Caco-2 (cell line): Measurements from ENCODE around the gene TRIM39. TPM values are rescaled to one million over a fixed set of nuclear protein-coding genes. Genes with fewer than 3 reads are reported as not detected.

Experiments used
- BruUV-seq: library from RNA; stranded (reverse); fragments of 400-500 nt; replicated peaks from 2 replicates; lab custom pipeline; 2021; lab: Mats Ljungman, UMichigan
- CTCF ChIA-PET: fragments of 300-600 bp; sonication (Branson Sonifier 250); formaldehyde crosslinking; loops from one replicate; lab custom pipeline; 2022; ENCODE audit warnings: antibody characterized with exemption; lab: Charles Lee
- POLR2A ChIA-PET: fragments of 300-600 bp; sonication (Branson Sonifier 250); formaldehyde crosslinking; loops from one replicate; lab custom pipeline; 2022; ENCODE audit warnings: antibody characterized with exemption; lab: Charles Lee
- DNase-seq, 2 experiments: peaks; one replicate each; pipeline versions ENCODE4 v3.0.0 to v3.0.0-alpha.2; 2020 to 2022
- H3K27me3 ChIP-seq: replicated peaks from 2 replicates; pipeline ENCODE4 v1.6.0; 2011; ENCODE audit warnings: low read length; ENCODE audit not compliant: control insufficient read depth, insufficient read depth
- H3K36me3 ChIP-seq: 2 replicates; pipeline ENCODE4 v1.5.1; 2011; ENCODE audit warnings: low read length; ENCODE audit not compliant: control insufficient read depth, insufficient read depth
- H3K4me1 ChIP-seq: fragments of 250-450 bp; sonication (Bioruptor Pico); 2 replicates; pipeline ENCODE4 v1.5.1; 2020; ENCODE audit warnings: mild to moderate bottlenecking
- H3K4me3 ChIP-seq: 2 replicates; pipeline ENCODE4 v1.5.1; 2011; ENCODE audit warnings: low read depth, mild to moderate bottlenecking, control low read depth, low read length
- H3K9me3 ChIP-seq: fragments of 250-450 bp; sonication (Bioruptor Pico); 2 replicates; pipeline ENCODE4 v1.5.1; 2020; ENCODE audit warnings: mild to moderate bottlenecking, moderate library complexity
- H3K27ac Mint-ChIP-seq: one replicate; pipeline ENCODE4 v1.8.0; 2022; ENCODE audit warnings: mixed read lengths; ENCODE audit not compliant: unreplicated experiment
- H3K27me3 Mint-ChIP-seq: one replicate; pipeline ENCODE4 v1.8.0; 2022; ENCODE audit warnings: mixed read lengths; ENCODE audit not compliant: insufficient read depth, unreplicated experiment
- H3K36me3 Mint-ChIP-seq: one replicate; pipeline ENCODE4 v1.8.0; 2022; ENCODE audit warnings: mild to moderate bottlenecking, mixed read lengths; ENCODE audit not compliant: insufficient read depth, unreplicated experiment
- H3K4me1 Mint-ChIP-seq: one replicate; pipeline ENCODE4 v1.8.0; 2022; ENCODE audit warnings: low read depth, mixed read lengths; ENCODE audit not compliant: unreplicated experiment
- H3K4me3 Mint-ChIP-seq: one replicate; pipeline ENCODE4 v1.8.0; 2022; ENCODE audit warnings: mild to moderate bottlenecking, moderate library complexity, mixed read lengths; ENCODE audit not compliant: unreplicated experiment
- H3K9me3 Mint-ChIP-seq: one replicate; pipeline ENCODE4 v1.8.0; 2022; ENCODE audit warnings: mixed read lengths; ENCODE audit not compliant: unreplicated experiment
- intact Hi-C: fragments of 100-400 bp; cut with micrococcal nuclease; formaldehyde crosslinking; loops from one replicate; pipeline ENCODE4 v1.10.0; 2022; ENCODE audit not compliant: unreplicated experiment
- total RNA-seq: library from RNA; stranded (reverse); gene quantifications from 2 replicates; pipeline ENCODE4 v1.2.3, GENCODE V29; 2022
- TF ChIP-seq, protein P1 (sequence below), 2 experiments: fragments of 200-600 bp in 1 of 2; IDR thresholded peaks; 1 replicate in 1 of 2; 2 replicates in 1 of 2; pipeline versions ENCODE4 v1.5.1 to v1.8.0; 2011 to 2022; ENCODE audit warnings: antibody characterized with exemption in 1 of 2, control low read depth in 1 of 2, inconsistent platforms in 1 of 2, low read depth in 1 of 2, low read length in 1 of 2, mild to moderate bottlenecking in 1 of 2, moderate library complexity in 1 of 2; ENCODE audit not compliant: insufficient read depth in 1 of 2, severe bottlenecking in 1 of 2, unreplicated experiment in 1 of 2

Gene TRIM39
- total RNA-seq, 1 experiment from 2014 or later: 14.5 TPM

DNA sequence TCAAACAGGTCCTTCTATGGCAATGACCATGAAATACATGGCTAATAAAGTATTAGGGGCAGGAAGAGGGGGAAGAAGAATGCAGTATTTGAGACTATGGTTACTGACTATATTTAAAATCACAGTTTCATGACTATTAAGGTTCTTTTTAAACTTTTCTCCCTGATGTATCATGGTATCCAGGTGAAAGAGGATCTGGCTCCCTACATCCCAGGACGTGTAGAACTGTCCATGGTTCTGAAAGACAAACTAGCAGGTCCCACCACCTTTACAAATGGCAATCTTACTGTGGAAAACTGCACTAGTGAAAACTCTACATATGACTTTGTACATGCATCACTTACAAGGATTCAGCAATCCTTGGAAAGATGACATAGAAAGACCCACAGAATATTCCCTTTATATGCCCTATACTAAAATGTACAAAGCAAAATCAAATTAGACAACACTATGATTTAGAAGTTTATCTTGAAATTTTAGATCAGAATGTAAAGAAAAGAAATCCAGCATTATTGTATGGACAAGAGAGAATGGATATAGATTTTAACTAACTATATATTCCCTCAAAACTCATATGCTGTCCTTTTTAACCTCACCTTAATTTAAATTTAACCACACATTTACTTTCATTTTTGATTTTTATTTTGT lies 51.7 kb downstream of the TRIM39 start:
- ChIA-PET CTCF (no interaction called here), POLR2A (no interaction called here)
- Mint-ChIP-seq H3K4me3 (no peak overlapping the region), H3K9me3 (no peaks in the 10 kb centered on the region), H3K4me1 (no peaks in the 10 kb centered on the region), H3K36me3 (no peaks in the 10 kb centered on the region), H3K27ac (no peak overlapping the region), H3K27me3 (peaks cover 6% of the 10 kb centered on the region)
- Histone ChIP-seq H3K4me1 (no peaks in the 10 kb centered on the region), H3K4me3 (no peak overlapping the region), H3K36me3 (no peaks in the 10 kb centered on the region), H3K9me3 (no peaks in the 10 kb centered on the region), H3K27me3 (no peaks in the 10 kb centered on the region)
- TF ChIP-seq, protein P1, sequence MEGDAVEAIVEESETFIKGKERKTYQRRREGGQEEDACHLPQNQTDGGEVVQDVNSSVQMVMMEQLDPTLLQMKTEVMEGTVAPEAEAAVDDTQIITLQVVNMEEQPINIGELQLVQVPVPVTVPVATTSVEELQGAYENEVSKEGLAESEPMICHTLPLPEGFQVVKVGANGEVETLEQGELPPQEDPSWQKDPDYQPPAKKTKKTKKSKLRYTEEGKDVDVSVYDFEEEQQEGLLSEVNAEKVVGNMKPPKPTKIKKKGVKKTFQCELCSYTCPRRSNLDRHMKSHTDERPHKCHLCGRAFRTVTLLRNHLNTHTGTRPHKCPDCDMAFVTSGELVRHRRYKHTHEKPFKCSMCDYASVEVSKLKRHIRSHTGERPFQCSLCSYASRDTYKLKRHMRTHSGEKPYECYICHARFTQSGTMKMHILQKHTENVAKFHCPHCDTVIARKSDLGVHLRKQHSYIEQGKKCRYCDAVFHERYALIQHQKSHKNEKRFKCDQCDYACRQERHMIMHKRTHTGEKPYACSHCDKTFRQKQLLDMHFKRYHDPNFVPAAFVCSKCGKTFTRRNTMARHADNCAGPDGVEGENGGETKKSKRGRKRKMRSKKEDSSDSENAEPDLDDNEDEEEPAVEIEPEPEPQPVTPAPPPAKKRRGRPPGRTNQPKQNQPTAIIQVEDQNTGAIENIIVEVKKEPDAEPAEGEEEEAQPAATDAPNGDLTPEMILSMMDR (IDR thresholded peaks at IDR 0.05; ENCODE audit: insufficient read depth in 1 of 2, low read depth in 1 of 2, low read length in 1 of 2, severe bottlenecking in 1 of 2, unreplicated experiment in 1 of 2): no peak
- peak in 1 of 2 experiments; percentile 55 for DNase-seq
- intact Hi-C loops: no loop called here
- no TSS peak for BruUV-seq

GRCh38 chr6:30380464-30380863 lies 53.7 kb downstream of the TRIM39 start:
- Mint-ChIP-seq H3K4me1 (no peaks in the 10 kb centered on the region), H3K27ac (no peak overlapping the region), H3K36me3 (no peaks in the 10 kb centered on the region), H3K4me3 (no peak overlapping the region), H3K9me3 (no peaks in the 10 kb centered on the region), H3K27me3 (peaks cover 6% of the 10 kb centered on the region)
- Histone ChIP-seq H3K4me1 (no peaks in the 10 kb centered on the region), H3K9me3 (no peaks in the 10 kb centered on the region), H3K36me3 (no peaks in the 10 kb centered on the region), H3K4me3 (no peak overlapping the region), H3K27me3 (no peaks in the 10 kb centered on the region)
- intact Hi-C loops: no loop called here
- ChIA-PET POLR2A (no interaction called here), CTCF (no interaction called here)
- TF ChIP-seq, protein P1 (IDR thresholded peaks at IDR 0.05; ENCODE audit: insufficient read depth in 1 of 2, low read depth in 1 of 2, low read length in 1 of 2, severe bottlenecking in 1 of 2, unreplicated experiment in 1 of 2): no peak
- BruUV-seq: no TSS peak
- no peak for DNase-seq

GRCh38 chr6:30386166-30386565 lies 59.4 kb downstream of the TRIM39 start:
- TF ChIP-seq, protein P1 (IDR thresholded peaks at IDR 0.05; ENCODE audit: insufficient read depth in 1 of 2, low read depth in 1 of 2, low read length in 1 of 2, severe bottlenecking in 1 of 2, unreplicated experiment in 1 of 2): no peak
- no peak for DNase-seq
- H3K9me3 Mint-ChIP-seq: no peaks in the 10 kb centered on the region
- H3K27ac Mint-ChIP-seq: no peak overlapping the region
- H3K4me3 Mint-ChIP-seq: no peak overlapping the region
- no peaks in the 10 kb centered on the region for H3K4me1 Mint-ChIP-seq
- BruUV-seq: no TSS peak
- ChIA-PET POLR2A (no interaction called here), CTCF (no interaction called here)
- Histone ChIP-seq H3K4me1 (no peaks in the 10 kb centered on the region), H3K36me3 (no peaks in the 10 kb centered on the region), H3K9me3 (no peaks in the 10 kb centered on the region), H3K27me3 (no peaks in the 10 kb centered on the region), H3K4me3 (no peak overlapping the region)
- intact Hi-C loops: no loop called here
- H3K36me3 Mint-ChIP-seq: no peaks in the 10 kb centered on the region
- H3K27me3 Mint-ChIP-seq: peaks cover 31% of the 10 kb centered on the region
